NCI-H82 treated with DMSO at 0.1 percent for 48 hours (cell line): ENCODE data around the gene RARA.
"Not testable (repeated sequence)": the region's sequence is repeated elsewhere in the genome, so short reads cannot be mapped to it uniquely, and the experiment has no call there.

Experiments
- DNase-seq: peaks from one replicate; lab custom pipeline; 2025; ENCODE audit not compliant: unreplicated experiment; lab: John Stamatoyannopoulos, UW

Gene RARA

GRCh38 chr17:40356990-40357881, 48.3 kb downstream of the RARA start:
- no peak for DNase-seq

- peak; percentile 54 for DNase-seq
Observed at GRCh38 chr17:40358323-40359038, 49.5 kb downstream of the RARA start.

DNA sequence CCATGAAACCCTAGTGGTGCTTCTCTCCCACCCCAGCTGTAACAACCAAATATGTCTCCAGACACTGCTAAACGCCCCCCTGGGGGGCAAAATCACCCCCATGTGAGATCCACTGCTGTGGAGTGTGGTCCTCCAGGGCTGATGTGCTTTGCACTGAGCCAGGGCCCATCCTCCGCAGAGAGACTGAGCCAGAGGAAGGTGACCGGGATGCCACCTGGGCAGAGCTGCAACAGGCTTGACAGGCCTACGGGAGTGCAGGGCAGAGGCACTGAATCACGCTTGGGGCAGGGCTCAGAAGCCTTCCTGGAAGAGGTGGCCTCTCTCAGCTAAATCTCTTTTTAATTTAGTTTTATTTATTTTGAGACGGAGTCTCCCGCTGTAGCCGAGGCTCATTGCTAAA, 51.1 kb downstream of the RARA start:
- no peak for DNase-seq

DNA sequence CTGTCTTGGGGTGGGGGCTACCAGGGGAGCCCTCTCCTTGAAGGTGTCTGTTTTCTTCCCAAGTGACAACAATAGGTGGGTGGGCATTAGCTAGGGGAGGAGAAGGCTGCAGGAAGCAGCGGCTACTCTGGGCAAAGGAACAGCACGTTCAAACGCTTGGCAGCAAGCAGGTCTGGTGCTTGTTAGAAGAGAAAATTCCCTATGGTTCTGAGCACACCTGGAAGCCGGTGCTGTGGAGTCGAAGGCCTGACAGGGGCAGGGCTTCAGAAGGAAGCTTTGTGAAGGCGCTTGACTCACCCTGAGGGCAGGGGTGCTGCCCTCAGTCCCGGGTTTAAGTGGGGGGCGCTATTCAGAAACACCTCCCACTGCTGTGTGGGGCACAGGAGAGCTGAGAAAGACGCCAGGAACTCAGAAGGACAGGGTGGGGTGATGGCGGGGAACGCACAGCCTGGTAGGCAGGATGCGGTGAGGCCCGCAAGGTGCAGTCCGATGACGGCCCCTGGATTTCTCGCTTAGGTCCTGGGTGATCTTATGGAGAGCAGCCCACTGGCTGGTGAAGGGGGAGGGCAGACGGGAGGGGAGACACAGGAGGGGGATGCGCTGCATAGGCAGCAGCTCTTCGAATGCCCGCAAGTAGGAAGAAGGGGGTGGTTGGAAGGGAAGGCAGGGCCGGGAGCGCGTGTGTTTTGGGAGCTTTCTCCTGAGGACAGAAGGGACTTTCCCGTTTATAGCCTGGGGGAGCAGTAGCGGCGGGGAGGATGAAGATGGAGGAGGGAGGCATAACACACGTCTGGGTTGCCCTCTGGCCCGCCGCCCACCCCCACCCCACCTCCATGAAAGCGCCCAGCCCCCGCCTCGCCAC, 52.3 kb downstream of the RARA start:
- no peak for DNase-seq

GRCh38 chr17:40361925-40362695, 53.1 kb downstream of the RARA start:
- DNase-seq: no peak

DNA sequence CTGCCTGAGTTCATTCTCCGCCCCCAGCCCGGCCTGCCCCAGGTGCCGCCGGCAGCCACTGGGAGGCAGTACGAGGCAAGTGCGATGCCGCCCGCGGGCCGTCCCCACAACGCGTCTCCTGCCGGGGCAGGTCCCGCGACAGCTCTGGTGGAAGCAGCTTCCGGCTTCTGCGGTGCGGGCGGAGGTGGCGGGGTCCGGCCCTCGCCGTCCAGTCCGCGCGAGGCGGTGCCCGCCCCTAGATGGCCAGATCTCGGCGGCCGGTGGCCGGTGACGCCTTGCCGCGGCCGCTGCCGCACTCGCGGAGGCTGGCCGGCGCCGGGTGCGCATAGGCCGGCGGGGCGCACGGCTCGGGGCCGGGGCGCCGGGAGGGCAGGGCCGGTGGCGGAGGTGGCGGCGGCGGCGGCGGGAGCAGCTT, 53.7 kb downstream of the RARA start:
- no peak for DNase-seq

- DNase-seq: no peak
Observed at GRCh38 chr17:40363111-40363827, 54.3 kb downstream of the RARA start.

- DNase-seq: no peak
Observed at GRCh38 chr17:40364121-40364861, 55.3 kb downstream of the RARA start, which contains the start of gene GJD3. Gene GJD3 (minus strand): TSS chr17:40364737. CDS start chr17:40363815, 922 bp downstream.

DNA sequence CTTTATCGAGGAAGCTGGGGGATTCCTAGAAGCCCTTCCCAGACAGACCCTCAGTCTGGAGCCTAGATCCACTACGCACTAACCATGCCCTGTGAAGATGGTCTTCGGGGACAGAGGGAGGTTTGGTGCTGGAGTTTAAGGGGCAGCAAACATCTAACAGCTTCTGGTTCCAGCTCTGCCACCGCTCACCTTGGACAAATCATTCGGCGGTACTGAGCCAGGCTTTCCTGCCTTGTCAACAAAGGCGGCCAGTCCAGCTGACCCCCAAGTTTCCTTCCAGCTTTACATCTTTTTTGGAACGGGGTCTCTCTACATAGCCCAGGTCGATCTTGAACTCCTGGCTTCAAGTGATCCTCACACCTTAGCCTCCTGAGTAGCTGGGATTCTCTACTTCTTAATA, 55.9 kb downstream of the RARA start:
- no peak for DNase-seq

DNA sequence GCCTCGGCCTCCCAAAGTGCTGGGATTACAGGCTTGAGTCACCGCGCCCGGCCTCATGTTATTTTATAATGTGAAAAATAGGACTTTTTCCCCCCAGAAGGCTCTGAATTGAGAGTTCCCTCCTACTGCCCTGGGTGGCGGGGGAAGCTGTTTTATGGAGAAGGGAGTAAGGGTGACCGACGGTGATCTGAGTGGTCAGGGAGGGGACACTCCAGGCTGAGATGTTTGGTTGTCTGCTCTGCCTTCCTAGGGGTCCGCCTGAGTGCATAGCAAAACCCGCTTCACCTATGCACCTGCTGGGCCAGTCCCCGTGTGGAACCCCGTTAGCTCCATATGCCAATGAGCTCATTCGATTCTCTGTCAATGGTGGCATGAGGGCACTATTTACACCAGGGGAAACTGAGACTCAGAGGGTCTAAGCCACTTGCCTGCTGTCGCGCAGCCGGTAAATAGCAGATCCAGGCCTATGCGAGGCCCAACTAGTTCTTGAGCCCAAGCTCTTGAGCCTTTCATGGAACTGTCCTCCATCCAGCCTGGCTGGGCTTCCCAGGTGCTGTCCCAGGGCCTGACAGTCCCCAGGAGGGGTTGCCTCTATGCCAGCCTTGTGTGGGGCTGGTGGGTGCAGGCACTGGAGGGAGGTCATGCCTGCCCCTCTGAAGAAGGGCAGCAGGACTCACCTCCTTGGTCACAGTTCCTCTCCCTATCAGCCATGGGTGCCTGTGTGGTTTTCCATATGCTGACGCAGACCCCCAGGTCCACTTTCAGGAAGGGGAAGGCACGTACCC, 57.3 kb downstream of the RARA start:
- no peak for DNase-seq

GRCh38 chr17:40366861-40367518, 58.0 kb downstream of the RARA start:
- no peak for DNase-seq

GRCh38 chr17:40367728-40368127, 58.7 kb downstream of the RARA start:
- not testable (repeated sequence) for DNase-seq

GRCh38 chr17:40369923-40370322, 60.9 kb downstream of the RARA start:
- no peak for DNase-seq

DNA sequence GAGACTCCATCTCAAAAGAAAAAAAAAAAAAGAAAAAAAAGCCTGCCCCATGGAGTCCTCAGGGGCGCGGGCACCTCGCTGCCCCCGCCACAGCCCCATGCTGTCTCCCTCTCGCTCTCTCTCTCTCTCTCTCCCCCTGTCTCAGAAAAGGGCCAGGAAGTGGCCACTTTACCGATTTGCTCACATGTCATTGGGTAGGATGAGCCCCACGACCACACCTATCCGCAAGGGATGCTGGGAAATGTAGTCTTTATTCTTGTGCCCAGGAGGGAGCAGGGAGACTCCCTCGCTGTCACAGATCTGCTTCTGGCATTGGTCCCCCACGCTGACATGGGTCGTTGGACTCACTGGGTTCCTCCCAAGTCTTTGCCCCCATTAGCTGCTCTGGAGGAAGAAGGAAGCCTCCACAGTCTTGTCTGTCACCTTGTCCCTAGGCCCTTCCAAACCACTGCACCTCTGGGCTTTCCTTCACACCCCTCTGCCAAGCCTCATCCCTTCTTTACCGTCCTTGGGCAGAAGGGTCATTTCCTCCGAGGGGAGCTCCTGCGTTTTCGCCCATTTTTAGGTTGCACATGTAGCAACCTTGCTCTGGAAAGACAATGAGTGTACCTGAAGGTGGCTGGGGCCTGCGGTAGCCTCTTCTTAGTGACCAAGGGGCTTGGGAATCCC, 62.4 kb downstream of the RARA start:
- DNase-seq: peak; percentile 39

- no peak for DNase-seq
Observed at GRCh38 chr17:40372031-40372430, 63.1 kb downstream of the RARA start.

GRCh38 chr17:40372644-40373043, 63.7 kb downstream of the RARA start:
- DNase-seq: not testable (repeated sequence)

DNA sequence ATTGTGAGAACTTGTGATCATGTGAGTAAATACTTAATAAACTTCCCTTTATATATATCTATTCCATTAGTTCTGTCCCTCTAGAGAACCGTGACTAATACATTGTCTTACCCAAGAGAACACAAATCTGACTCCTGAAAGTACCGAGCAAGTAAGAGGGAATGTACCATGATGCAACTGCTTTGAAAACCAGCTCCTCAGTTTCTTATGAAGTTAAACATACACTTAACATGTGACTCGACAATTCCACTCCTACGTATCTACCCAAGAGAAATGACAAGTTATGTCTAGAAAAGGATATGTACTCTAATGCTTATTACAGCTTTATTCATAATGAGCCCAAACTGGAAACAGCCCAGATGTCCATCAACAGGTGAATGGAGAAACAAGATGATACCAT, 64.3 kb downstream of the RARA start:
- DNase-seq: no peak
